GM23248 (cell line): ENCODE measurements around the gene RAB3C.

Experiments
- EZH2 ChIP-seq: fragments of 200-600 bp; sonication (generic); IDR thresholded peaks from 2 replicates; pipeline ENCODE4 v1.6.1; 2018; ENCODE audit warnings: antibody characterized with exemption, mild to moderate bottlenecking; ENCODE audit not compliant: insufficient read depth, poor library complexity, severe bottlenecking
- EZH2phosphoT487 ChIP-seq: fragments of 200-600 bp; sonication (generic); IDR thresholded peaks from 2 replicates; pipeline ENCODE4 v1.6.1; 2018; ENCODE audit warnings: antibody characterized with exemption, moderate library complexity, mild to moderate bottlenecking, low read depth; ENCODE audit not compliant: insufficient read depth

DNA sequence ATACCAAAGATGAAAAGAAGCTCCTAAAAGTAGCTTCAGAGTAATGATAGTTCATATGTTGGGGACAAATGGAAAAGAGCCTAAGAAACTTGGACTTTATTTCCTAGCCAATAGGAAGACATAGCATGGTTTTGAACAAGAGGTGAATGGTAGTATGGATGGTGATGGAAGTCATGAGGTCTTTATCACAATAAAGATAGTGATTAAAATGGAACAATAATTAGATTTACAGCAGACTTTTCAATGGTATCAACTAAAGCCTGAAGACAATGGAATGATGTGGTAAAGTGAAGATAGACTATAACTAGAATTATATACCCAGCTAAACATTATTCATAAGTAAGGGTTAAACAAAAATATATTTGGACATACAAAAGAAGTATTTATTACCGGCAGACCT, 131.2 kb downstream of the RAB3C start:
- no peak for TF ChIP-seq EZH2
- TF ChIP-seq EZH2phosphoT487: no peak
